Measurements from ENCODE around the gene LANCL2. TPM values are rescaled to one million over a fixed set of nuclear protein-coding genes. Genes with fewer than 3 reads are reported as not detected.

LANCL2 gene
- total and polyA plus RNA-seq, 9 of the 15 experiments (the other 6 are each of a cell fraction or from before 2014, with no cell fraction given), result 5.3 to 18.5 (median 13.5) TPM

- CTCF ChIA-PET (ENCODE audit: low intra/inter-chr PET ratio), result no interaction called here
Measured at GRCh38 chr7:55377162-55377817, 12.2 kb downstream of the LANCL2 start.

DNA sequence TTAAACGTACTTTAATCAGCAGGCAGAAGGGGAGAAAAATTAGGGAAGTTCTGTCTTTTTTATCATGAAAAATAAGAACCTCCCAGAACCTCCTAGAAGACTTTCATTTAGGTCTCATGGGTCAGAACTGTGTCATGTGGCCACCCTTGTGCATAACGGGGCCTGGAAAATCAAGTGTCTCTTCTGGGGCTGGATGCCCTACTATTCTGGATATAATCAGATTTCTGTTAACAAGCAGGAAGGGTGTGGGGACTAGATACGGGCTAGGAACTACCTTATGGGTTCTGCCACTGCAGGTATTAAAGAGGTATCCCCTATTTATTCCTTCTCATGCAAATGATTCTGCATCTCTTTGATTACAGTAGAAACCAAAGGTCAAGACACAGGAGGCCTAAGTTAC, 14.1 kb downstream of the LANCL2 start:
- ChIA-PET POLR2A (no interaction called here), CTCF (ENCODE audit: low intra/inter-chr PET ratio) (no interaction called here)
- Histone ChIP-seq H4K20me1 (replicated peaks; ENCODE audit: control insufficient read depth, insufficient read depth, low read length) (no peaks in the 10 kb centered on the region), H3K4me1 (replicated peaks in 1 of 2; ENCODE audit: control insufficient read depth in 2 of 2, insufficient read depth in 2 of 2, low read length in 2 of 2) (peaks cover 3 to 4% of the 10 kb centered on the region in 2 experiments; a peak in 4 of 5 replicates), H3K9me3 (replicated peaks; ENCODE audit: control insufficient read depth, insufficient read depth, low read depth, low read length) (no peaks in the 10 kb centered on the region), H2AFZ (ENCODE audit: low read depth, low read length) (peak overlapping the region; percentile 44), H3K36me3 (ENCODE audit: control insufficient read depth, insufficient read depth, low read length) (no peaks in the 10 kb centered on the region), H3K79me2 (ENCODE audit: control insufficient read depth, insufficient read depth, low read length) (no peaks in the 10 kb centered on the region), H3K9me1 (ENCODE audit: control insufficient read depth, insufficient read depth, low read length) (no peaks in the 10 kb centered on the region), H3K4me2 (ENCODE audit: insufficient read depth, low read length) (no peak overlapping the region; the same call in 1 of the 2 replicates), H3K27me3 (ENCODE audit: control insufficient read depth in 2 of 2, insufficient read depth in 2 of 2, low read length in 2 of 2) (no peaks in the 10 kb centered on the region), H3K4me3 (no peak overlapping the region), H3K9ac (ENCODE audit: insufficient read depth in 1 of 2, low read depth in 2 of 2, low read length in 2 of 2) (no peak overlapping the region), H3K27ac (ENCODE audit: extremely low read depth, low read depth, low read length) (peak overlapping the region; percentile 36; the same call in 1 of the 3 replicates)
- ATAC-seq, result peak; percentile 73
- intact Hi-C loops (cut with micrococcal nuclease), result no loop called here
- BruUV-seq (replicated peaks), result no TSS peak
- 10% methylated on average over 3 of the region's 3 CpGs for WGBS (ENCODE audit: insufficient coverage, low coverage, missing lambda C conversion rate)
- DNase-seq (ENCODE audit: extremely low read depth in 1 of 4, low spot score in 3 of 4), result no peak
- in situ Hi-C loops (cut with MboI), result no loop called here
- TF ChIP-seq CGGBP1 (CRISPR knock-in tag; IDR thresholded peaks at IDR 0.05), result no peak
- peak; percentile 27; the same call in 1 of the 2 replicates for TF ChIP-seq CBFA2T3 (IDR thresholded peaks at IDR 0.05)
- TF ChIP-seq ARID1B (IDR thresholded peaks at IDR 0.05), result 0 out of 2 replicates have a peak, but pooled peaks have one; percentile 9
- FAIRE-seq, result peak; percentile 42

More at GRCh38 chr7:55377162-55377817, 12.2 kb downstream of the LANCL2 start:
- 26% methylated on average over 4 of the region's 4 CpGs for WGBS (ENCODE audit: insufficient coverage, low coverage, missing lambda C conversion rate)
- DNase-seq (ENCODE audit: extremely low read depth in 1 of 4, low spot score in 3 of 4) (no peak), FAIRE-seq (no peak), ATAC-seq (no peak)
- TF ChIP-seq HNRNPK (IDR thresholded peaks at IDR 0.05; ENCODE audit: low read depth, low read length, poor library complexity, severe bottlenecking) (peak; percentile 52), MTF1 (CRISPR knock-in tag; IDR thresholded peaks at IDR 0.05; ENCODE audit: borderline replicate concordance) (no peak), TEAD4 (IDR thresholded peaks at IDR 0.05; ENCODE audit: low read length) (no peak), TEAD4 (CRISPR knock-in tag; IDR thresholded peaks at IDR 0.05; ENCODE audit: borderline replicate concordance) (no peak)
- Histone ChIP-seq H3K4me1 (replicated peaks in 1 of 2; ENCODE audit: control insufficient read depth in 2 of 2, insufficient read depth in 2 of 2, low read length in 2 of 2) (peaks cover 3 to 4% of the 10 kb centered on the region in 2 experiments; a peak in 3 of 5 replicates), H3K9me3 (replicated peaks; ENCODE audit: control insufficient read depth, insufficient read depth, low read depth, low read length) (no peaks in the 10 kb centered on the region), H3K27me3 (ENCODE audit: control insufficient read depth in 2 of 2, insufficient read depth in 2 of 2, low read length in 2 of 2) (no peaks in the 10 kb centered on the region), H3K36me3 (ENCODE audit: control insufficient read depth, insufficient read depth, low read length) (no peaks in the 10 kb centered on the region), H3K9me1 (ENCODE audit: control insufficient read depth, insufficient read depth, low read length) (no peaks in the 10 kb centered on the region), H3K79me2 (ENCODE audit: control insufficient read depth, insufficient read depth, low read length) (no peaks in the 10 kb centered on the region), H2AFZ (ENCODE audit: low read depth, low read length) (no peak overlapping the region), H3K9ac (ENCODE audit: insufficient read depth in 1 of 2, low read depth in 2 of 2, low read length in 2 of 2) (no peak overlapping the region), H3K4me3 (no peak overlapping the region), H3K27ac (ENCODE audit: extremely low read depth, low read depth, low read length) (no peak overlapping the region), H3K4me2 (ENCODE audit: insufficient read depth, low read length) (no peak overlapping the region), H4K20me1 (replicated peaks; ENCODE audit: control insufficient read depth, insufficient read depth, low read length) (no peaks in the 10 kb centered on the region)
- BruUV-seq (replicated peaks), result no TSS peak
- intact Hi-C loops (cut with micrococcal nuclease) (no loop called here), in situ Hi-C loops (cut with MboI) (no loop called here)
- POLR2A ChIA-PET, result interaction anchor here (3.9 kb wide), 1 partner anchor 12 kb away, joined by 18 read pairs; the partner anchor contains the start of gene LANCL2
